Neural cell (in vitro differentiated cells): ENCODE results near the gene IQCK. TPM values are rescaled to one million over a fixed set of nuclear protein-coding genes. Genes with fewer than 3 reads are reported as not detected.

ENCODE experiments used
- H2AFZ ChIP-seq: fragments of 200-600, 300-800 bp; sonication (generic), shearing (Covaris generic); 2 replicates; pipeline ENCODE4 v1.6.0; 2014; ENCODE audit warnings: low read depth, mild to moderate bottlenecking, antibody characterized with exemption, low read length, moderate library complexity
- H3F3A ChIP-seq: fragments of 200-600 bp; shearing (Covaris generic); 2 replicates; pipeline ENCODE4 v1.6.1; 2016; ENCODE audit warnings: mild to moderate bottlenecking, moderate library complexity, mixed read lengths, antibody characterized with exemption, low read length; ENCODE audit not compliant: insufficient read depth, poor library complexity, severe bottlenecking
- H3K27ac ChIP-seq: fragments of 200-600, 300-800 bp; sonication (generic), shearing (Covaris generic); 2 replicates; pipeline ENCODE4 v1.5.1; 2014; ENCODE audit warnings: mild to moderate bottlenecking, low read length, moderate library complexity
- H3K27me3 ChIP-seq: fragments of 300-800, 200-600 bp; sonication (generic), shearing (Covaris generic); 2 replicates; pipeline ENCODE4 v1.6.0; 2014; ENCODE audit warnings: mild to moderate bottlenecking, low read depth, low read length, moderate library complexity; ENCODE audit not compliant: insufficient read depth
- H3K36me3 ChIP-seq: fragments of 300-800, 200-600 bp; sonication (generic), shearing (Covaris generic); 2 replicates; pipeline ENCODE4 v1.5.1; 2014; ENCODE audit warnings: mild to moderate bottlenecking, antibody characterized with exemption, low read length, moderate library complexity; ENCODE audit not compliant: insufficient read depth
- H3K4me2 ChIP-seq: fragments of 300-800, 200-600 bp; sonication (generic), shearing (Covaris generic); 2 replicates; pipeline ENCODE4 v1.6.0; 2014; ENCODE audit warnings: mild to moderate bottlenecking, low read length
- H3K4me3 ChIP-seq: fragments of 300-800, 200-600 bp; sonication (generic), shearing (Covaris generic); 2 replicates; pipeline ENCODE4 v1.5.1; 2014; ENCODE audit warnings: mild to moderate bottlenecking, low read length, moderate library complexity
- H3K79me2 ChIP-seq: fragments of 200-600 bp; shearing (Covaris generic); replicated peaks from 2 replicates; pipeline ENCODE4 v1.6.0; 2014; ENCODE audit warnings: mild to moderate bottlenecking, low read length, moderate library complexity; ENCODE audit not compliant: insufficient read depth
- H3K9ac ChIP-seq: fragments of 300-800, 200-600 bp; sonication (generic), shearing (Covaris generic); 2 replicates; pipeline ENCODE4 v1.6.1; 2016; ENCODE audit warnings: mild to moderate bottlenecking, low read length, mixed read lengths
- H3K9me2 ChIP-seq: fragments of 200-600 bp; shearing (Covaris generic); 2 replicates; pipeline ENCODE4 v1.6.1; 2016; ENCODE audit warnings: mild to moderate bottlenecking, low read length, mixed read lengths; ENCODE audit not compliant: insufficient read depth
- H3K9me3 ChIP-seq: fragments of 200-600, 300-800 bp; sonication (generic), shearing (Covaris generic); 2 replicates; pipeline ENCODE4 v1.6.1; 2016; ENCODE audit warnings: mild to moderate bottlenecking, mixed run types, low read length, moderate library complexity, mixed read lengths
- H4K20me1 ChIP-seq: fragments of 200-600 bp; shearing (Covaris generic); 2 replicates; pipeline ENCODE4 v1.6.1; 2016; ENCODE audit warnings: mild to moderate bottlenecking, mixed run types; ENCODE audit not compliant: insufficient read depth
- CTCF ChIP-seq: fragments of 450-650 bp; IDR thresholded peaks from 2 replicates; pipeline ENCODE4 v1.5.1; 2014; ENCODE audit warnings: antibody characterized with exemption, mild to moderate bottlenecking, moderate library complexity; ENCODE audit not compliant: poor library complexity, severe bottlenecking
- EP300 ChIP-seq: fragments of 450-650 bp; conservative IDR thresholded peaks from 2 replicates; pipeline ENCODE4 v1.6.1; 2014; ENCODE audit warnings: antibody characterized with exemption, mild to moderate bottlenecking, moderate library complexity; ENCODE audit not compliant: poor library complexity, severe bottlenecking
- EZH2 ChIP-seq: fragments of 200-600, 300-800 bp; shearing (Covaris generic), sonication (generic); IDR thresholded peaks from 2 replicates; pipeline ENCODE4 v1.6.1; 2014; ENCODE audit warnings: antibody characterized with exemption, low read length, borderline replicate concordance, mild to moderate bottlenecking; ENCODE audit not compliant: insufficient read depth, poor library complexity, severe bottlenecking
- MXI1 ChIP-seq: fragments of 450-650 bp; conservative IDR thresholded peaks from 2 replicates; pipeline ENCODE4 v1.6.1; 2014; ENCODE audit warnings: antibody characterized with exemption, mild to moderate bottlenecking; ENCODE audit not compliant: poor library complexity, severe bottlenecking
- POLR2AphosphoS5 ChIP-seq: IDR thresholded peaks from 2 replicates; pipeline ENCODE4 v1.6.1; 2012
- RAD21 ChIP-seq: fragments of 450-650 bp; conservative IDR thresholded peaks from 2 replicates; pipeline ENCODE4 v1.6.1; 2014; ENCODE audit warnings: antibody characterized with exemption, mild to moderate bottlenecking, moderate library complexity
- REST ChIP-seq: IDR thresholded peaks from 2 replicates; pipeline ENCODE4 v1.6.1; 2012; ENCODE audit warnings: borderline replicate concordance
- SMC3 ChIP-seq: fragments of 450-650 bp; conservative IDR thresholded peaks from 2 replicates; pipeline ENCODE4 v1.6.1; 2014; ENCODE audit warnings: antibody characterized with exemption, mild to moderate bottlenecking, moderate library complexity; ENCODE audit not compliant: poor library complexity
- TAF1 ChIP-seq: IDR thresholded peaks from 2 replicates; pipeline ENCODE4 v1.6.1; 2012; ENCODE audit warnings: low read depth
- polyA plus RNA-seq: library from polyadenylated mRNA; depleted of rRNA; stranded (reverse); fragments of >200 nt; gene quantifications from 2 replicates; pipeline ENCODE4 v1.2.3, GENCODE V29; 2014

IQCK gene
- polyA plus RNA-seq, 1 donor from 2014 or later = 10.2 TPM

GRCh38 chr16:19808061-19808641 lies 90.1 kb downstream of the IQCK start:
- no peak overlapping the region for H3K4me3 ChIP-seq
- H3K4me2 ChIP-seq = no peak overlapping the region
- no peaks in the 10 kb centered on the region for H3F3A ChIP-seq
- H3K27ac ChIP-seq = no peak overlapping the region
- no peaks in the 10 kb centered on the region for H3K79me2 ChIP-seq
- H3K36me3 ChIP-seq = no peaks in the 10 kb centered on the region
- no peak overlapping the region for H3K9ac ChIP-seq
- TF ChIP-seq POLR2AphosphoS5 = no peak
- no peak for TF ChIP-seq MXI1
- TF ChIP-seq SMC3 = no peak
- TF ChIP-seq EP300 = no peak
- no peak for TF ChIP-seq REST
- TF ChIP-seq RAD21 = no peak
- TF ChIP-seq CTCF = no peak
- no peak for TF ChIP-seq EZH2
- TF ChIP-seq TAF1 = no peak
- H3K9me3 ChIP-seq = no peaks in the 10 kb centered on the region
- no peaks in the 10 kb centered on the region for H3K27me3 ChIP-seq
- H2AFZ ChIP-seq = no peak overlapping the region
- H3K9me2 ChIP-seq = no peaks in the 10 kb centered on the region
- no peaks in the 10 kb centered on the region for H4K20me1 ChIP-seq

GRCh38 chr16:19809121-19809635 lies 91.1 kb downstream of the IQCK start:
- H2AFZ ChIP-seq = no peak overlapping the region
- TF ChIP-seq RAD21 (no peak), EZH2 (no peak)
- no peak overlapping the region for H3K9ac ChIP-seq
- H3K4me3 ChIP-seq = no peak overlapping the region
- no peaks in the 10 kb centered on the region for H3K79me2 ChIP-seq
- no peak overlapping the region for H3K4me2 ChIP-seq
- H3K27ac ChIP-seq = no peak overlapping the region
- no peaks in the 10 kb centered on the region for H3K36me3 ChIP-seq
- no peaks in the 10 kb centered on the region for H3K9me2 ChIP-seq
- no peaks in the 10 kb centered on the region for H3K9me3 ChIP-seq
- H4K20me1 ChIP-seq = no peaks in the 10 kb centered on the region
- no peaks in the 10 kb centered on the region for H3K27me3 ChIP-seq
- H3F3A ChIP-seq = no peaks in the 10 kb centered on the region
